Panc1 (cell line): Measurements from ENCODE around the gene MUS81. TPM values are rescaled to one million over a fixed set of nuclear protein-coding genes. Genes with fewer than 3 reads are reported as not detected.

Experiments
- ATAC-seq: fragments of 200-7000 bp; cut with Tn5 transposase; 2 replicates; pipeline ENCODE4 v1.9.1; 2020; ENCODE audit warnings: mild to moderate bottlenecking, moderate library complexity
- BruUV-seq: library from RNA; stranded (reverse); fragments of 400-500 nt; replicated peaks from 2 replicates; lab custom pipeline; 2021; lab: Mats Ljungman, UMichigan
- CTCF ChIA-PET: fragments of 300-600 bp; sonication (Branson Sonifier 250); formaldehyde crosslinking; loops from one replicate; lab custom pipeline; 2022; ENCODE audit warnings: antibody characterized with exemption; lab: Charles Lee
- POLR2A ChIA-PET: fragments of 300-600 bp; sonication (Branson Sonifier 250); formaldehyde crosslinking; loops from one replicate; lab custom pipeline; 2022; ENCODE audit warnings: antibody characterized with exemption; lab: Charles Lee
- DNase-seq: peaks from one replicate; pipeline ENCODE4 v3.0.0-alpha.2; 2010; ENCODE audit warnings: low read depth, low spot score
- H3K27ac ChIP-seq: 2 replicates; pipeline ENCODE4 v1.5.1; 2011; ENCODE audit warnings: mild to moderate bottlenecking, low read length, inconsistent platforms
- H3K27me3 ChIP-seq: fragments of 200-500 bp; sonication (Bioruptor generic); 2 replicates; pipeline ENCODE4 v1.6.0; 2014; ENCODE audit warnings: low read length, inconsistent platforms; ENCODE audit not compliant: control insufficient read depth, insufficient read depth
- H3K36me3 ChIP-seq: fragments of 200-500 bp; sonication (Bioruptor generic); 2 replicates; pipeline ENCODE4 v1.5.1; 2014; ENCODE audit warnings: inconsistent platforms, mild to moderate bottlenecking, low read length, moderate library complexity; ENCODE audit not compliant: control insufficient read depth, insufficient read depth
- H3K4me1 ChIP-seq: 2 replicates; pipeline ENCODE4 v1.5.1; 2011; ENCODE audit warnings: inconsistent platforms, mild to moderate bottlenecking, low read length, moderate library complexity; ENCODE audit not compliant: control insufficient read depth, insufficient read depth
- H3K4me3 ChIP-seq, 2 experiments: 2 replicates each; pipeline ENCODE4 v1.5.1; 2011 to 2012; ENCODE audit warnings: low read depth in 2 of 2, low read length in 2 of 2, mild to moderate bottlenecking in 2 of 2, inconsistent platforms in 1 of 2, moderate library complexity in 1 of 2
- H3K9me3 ChIP-seq: fragments of 200-500 bp; sonication (Bioruptor generic); 2 replicates; pipeline ENCODE4 v1.5.1; 2014; ENCODE audit warnings: low read depth, mild to moderate bottlenecking, inconsistent platforms, low read length, moderate library complexity; ENCODE audit not compliant: control insufficient read depth, insufficient read depth
- POLR2AphosphoS5 ChIP-seq: IDR thresholded peaks from 2 replicates; pipeline ENCODE4 v1.6.1; 2012; ENCODE audit warnings: mild to moderate bottlenecking, low read depth, low read length, moderate library complexity
- SIN3A ChIP-seq: IDR thresholded peaks from 2 replicates; pipeline ENCODE4 v1.6.1; 2012; ENCODE audit warnings: low read depth, mild to moderate bottlenecking, low read length, moderate library complexity, borderline replicate concordance; ENCODE audit not compliant: insufficient read depth
- TCF7L2 ChIP-seq: IDR thresholded peaks from 2 replicates; pipeline ENCODE4 v1.6.1; 2011; ENCODE audit warnings: mild to moderate bottlenecking, low read depth, low read length, inconsistent platforms
- in situ Hi-C: cut with HindIII; loops from 2 replicates; pipeline ENCODE4 v1.10.0; 2016; ENCODE audit warnings: low sequenced_read_pairs, low pct_unique_long_range_greater_than_20kb
- intact Hi-C: fragments of 100-400 bp; cut with micrococcal nuclease; formaldehyde crosslinking; loops from one replicate; pipeline ENCODE4 v1.10.0; 2022; ENCODE audit not compliant: unreplicated experiment
- total RNA-seq: library from RNA; stranded (reverse); gene quantifications from one replicate; pipeline ENCODE4 v1.2.1, GENCODE V29; 2021; ENCODE audit not compliant: unreplicated experiment
- TF ChIP-seq, protein P1 (sequence below), 2 experiments: IDR thresholded peaks; 2 replicates each; pipeline ENCODE4 v1.6.1; 2011 to 2012; ENCODE audit warnings: low read depth in 2 of 2, control low read depth in 1 of 2, low read length in 1 of 2, mild to moderate bottlenecking in 1 of 2, moderate library complexity in 1 of 2; ENCODE audit not compliant: insufficient read depth in 1 of 2
- TF ChIP-seq, protein P2 (sequence below): fragments of 450-650 bp; IDR thresholded peaks from 2 replicates; pipeline ENCODE4 v1.5.1; 2017; ENCODE audit warnings: mild to moderate bottlenecking

MUS81 gene
- total RNA-seq, 1 experiment from 2014 or later = 140 TPM

DNA sequence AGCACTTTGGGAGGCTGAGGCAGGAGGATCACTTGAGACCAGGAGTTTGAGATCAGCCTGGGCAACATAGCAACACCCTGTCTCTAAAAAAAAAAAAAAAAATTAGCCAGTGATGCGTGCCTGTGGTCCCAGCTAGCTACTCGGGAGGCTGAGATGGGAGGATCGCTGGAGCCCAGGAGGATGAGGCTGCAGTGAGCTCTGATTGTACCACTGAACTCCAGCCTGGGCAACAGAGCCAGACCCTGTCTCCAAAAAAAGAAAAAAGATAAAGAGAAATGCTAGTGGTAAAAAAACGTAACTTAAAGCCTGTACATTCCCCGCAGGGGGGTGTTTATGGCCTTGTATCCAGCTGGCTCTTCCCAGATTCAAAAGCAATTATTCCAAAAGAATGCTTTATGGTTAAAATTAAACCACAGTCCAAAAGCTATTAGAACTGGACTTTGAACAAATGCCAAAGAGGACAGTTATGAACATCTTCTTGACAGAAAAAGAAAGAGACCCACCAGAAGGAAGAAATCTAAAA is 42.9 kb upstream of the MUS81 start:
- ChIA-PET CTCF (interaction anchor here (0.6 to 2.3 kb wide), 7 partner anchors 13 to 110 kb away, joined by 3 to 24 read pairs (median 6); partner anchors contain the start of genes AP5B1 and KAT5), POLR2A (interaction anchor here (0.6 to 0.7 kb wide), 2 partner anchors 48 to 108 kb away, joined by 3 to 14 read pairs; no protein-coding TSS in a partner anchor)
- no peaks in the 10 kb centered on the region for H3K27me3 ChIP-seq
- no peaks in the 10 kb centered on the region for H3K36me3 ChIP-seq
- in situ Hi-C loops (no loop called here), intact Hi-C loops (loop anchor here (5.0 kb wide), 2 partner anchors 35 to 105 kb away; partner anchors contain the start of genes AP5B1 and KAT5)
- H3K27ac ChIP-seq = peak overlapping the region; percentile 80
- 0 out of 2 replicates have a peak, but pooled peaks cover 3% of the 10 kb centered on the region for H3K4me1 ChIP-seq
- BruUV-seq = no TSS peak
- peak overlapping the region; percentile 64 to 77 for H3K4me3 ChIP-seq
- DNase-seq = no peak
- no peaks in the 10 kb centered on the region for H3K9me3 ChIP-seq
- no peak for ATAC-seq
- TF ChIP-seq, protein P1, sequence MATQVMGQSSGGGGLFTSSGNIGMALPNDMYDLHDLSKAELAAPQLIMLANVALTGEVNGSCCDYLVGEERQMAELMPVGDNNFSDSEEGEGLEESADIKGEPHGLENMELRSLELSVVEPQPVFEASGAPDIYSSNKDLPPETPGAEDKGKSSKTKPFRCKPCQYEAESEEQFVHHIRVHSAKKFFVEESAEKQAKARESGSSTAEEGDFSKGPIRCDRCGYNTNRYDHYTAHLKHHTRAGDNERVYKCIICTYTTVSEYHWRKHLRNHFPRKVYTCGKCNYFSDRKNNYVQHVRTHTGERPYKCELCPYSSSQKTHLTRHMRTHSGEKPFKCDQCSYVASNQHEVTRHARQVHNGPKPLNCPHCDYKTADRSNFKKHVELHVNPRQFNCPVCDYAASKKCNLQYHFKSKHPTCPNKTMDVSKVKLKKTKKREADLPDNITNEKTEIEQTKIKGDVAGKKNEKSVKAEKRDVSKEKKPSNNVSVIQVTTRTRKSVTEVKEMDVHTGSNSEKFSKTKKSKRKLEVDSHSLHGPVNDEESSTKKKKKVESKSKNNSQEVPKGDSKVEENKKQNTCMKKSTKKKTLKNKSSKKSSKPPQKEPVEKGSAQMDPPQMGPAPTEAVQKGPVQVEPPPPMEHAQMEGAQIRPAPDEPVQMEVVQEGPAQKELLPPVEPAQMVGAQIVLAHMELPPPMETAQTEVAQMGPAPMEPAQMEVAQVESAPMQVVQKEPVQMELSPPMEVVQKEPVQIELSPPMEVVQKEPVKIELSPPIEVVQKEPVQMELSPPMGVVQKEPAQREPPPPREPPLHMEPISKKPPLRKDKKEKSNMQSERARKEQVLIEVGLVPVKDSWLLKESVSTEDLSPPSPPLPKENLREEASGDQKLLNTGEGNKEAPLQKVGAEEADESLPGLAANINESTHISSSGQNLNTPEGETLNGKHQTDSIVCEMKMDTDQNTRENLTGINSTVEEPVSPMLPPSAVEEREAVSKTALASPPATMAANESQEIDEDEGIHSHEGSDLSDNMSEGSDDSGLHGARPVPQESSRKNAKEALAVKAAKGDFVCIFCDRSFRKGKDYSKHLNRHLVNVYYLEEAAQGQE (IDR thresholded peaks at IDR 0.05; ENCODE audit: insufficient read depth in 1 of 2, low read depth in 2 of 2, low read length in 1 of 2) = no peak
- no peak for TF ChIP-seq SIN3A
- TF ChIP-seq TCF7L2 = no peak
- TF ChIP-seq POLR2AphosphoS5 = no peak
- TF ChIP-seq, protein P2, sequence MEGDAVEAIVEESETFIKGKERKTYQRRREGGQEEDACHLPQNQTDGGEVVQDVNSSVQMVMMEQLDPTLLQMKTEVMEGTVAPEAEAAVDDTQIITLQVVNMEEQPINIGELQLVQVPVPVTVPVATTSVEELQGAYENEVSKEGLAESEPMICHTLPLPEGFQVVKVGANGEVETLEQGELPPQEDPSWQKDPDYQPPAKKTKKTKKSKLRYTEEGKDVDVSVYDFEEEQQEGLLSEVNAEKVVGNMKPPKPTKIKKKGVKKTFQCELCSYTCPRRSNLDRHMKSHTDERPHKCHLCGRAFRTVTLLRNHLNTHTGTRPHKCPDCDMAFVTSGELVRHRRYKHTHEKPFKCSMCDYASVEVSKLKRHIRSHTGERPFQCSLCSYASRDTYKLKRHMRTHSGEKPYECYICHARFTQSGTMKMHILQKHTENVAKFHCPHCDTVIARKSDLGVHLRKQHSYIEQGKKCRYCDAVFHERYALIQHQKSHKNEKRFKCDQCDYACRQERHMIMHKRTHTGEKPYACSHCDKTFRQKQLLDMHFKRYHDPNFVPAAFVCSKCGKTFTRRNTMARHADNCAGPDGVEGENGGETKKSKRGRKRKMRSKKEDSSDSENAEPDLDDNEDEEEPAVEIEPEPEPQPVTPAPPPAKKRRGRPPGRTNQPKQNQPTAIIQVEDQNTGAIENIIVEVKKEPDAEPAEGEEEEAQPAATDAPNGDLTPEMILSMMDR = no peak

DNA sequence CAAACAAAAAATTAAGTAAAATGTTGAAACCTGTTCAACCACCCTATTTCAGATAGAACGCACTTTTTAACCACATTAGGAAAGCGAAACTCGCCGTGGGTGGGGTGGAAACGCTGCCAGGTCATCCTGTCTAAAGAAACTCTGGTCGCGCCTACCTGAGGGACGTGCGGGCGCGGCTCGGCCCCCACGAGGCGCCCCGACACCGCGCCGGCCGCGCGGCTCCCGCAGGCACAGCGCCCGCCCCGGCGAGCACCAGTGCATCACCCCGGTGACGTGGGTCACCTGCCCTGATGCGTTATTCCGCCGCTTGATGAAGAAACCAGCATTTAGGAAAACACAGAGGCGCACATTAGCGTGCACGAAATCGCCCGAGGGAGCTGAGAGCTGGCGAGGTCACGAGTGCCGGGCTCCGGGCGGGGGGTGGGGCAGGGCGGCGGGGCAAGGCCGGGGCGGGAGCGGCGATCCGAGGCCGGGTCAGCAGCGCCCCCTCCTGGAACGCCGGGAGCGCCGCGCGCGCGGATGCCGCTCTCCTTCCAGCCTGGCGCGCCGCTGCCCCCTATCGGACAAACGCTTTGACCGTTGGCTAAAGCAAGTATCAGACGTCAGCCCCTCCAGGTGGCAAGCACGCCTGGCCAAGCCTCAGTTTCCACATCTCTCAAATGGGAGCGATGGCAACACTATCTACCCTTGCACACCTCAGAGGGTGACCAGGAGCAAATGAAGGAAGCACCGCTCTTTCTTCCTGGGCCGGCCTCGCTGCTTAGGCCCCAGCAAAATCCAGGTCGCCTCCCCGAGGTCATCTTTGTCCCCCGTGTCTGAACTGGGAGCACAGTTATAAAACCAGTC is 42.2 kb upstream of the MUS81 start:
- 0 out of 2 replicates have a peak, but pooled peaks cover 3% of the 10 kb centered on the region for H3K4me1 ChIP-seq
- peak; percentile 96 for ATAC-seq
- no peaks in the 10 kb centered on the region for H3K9me3 ChIP-seq
- DNase-seq = peak; percentile 42
- no TSS peak for BruUV-seq
- POLR2A ChIA-PET = no interaction called here
- H3K4me3 ChIP-seq = peak overlapping the region; percentile 64 to 77
- H3K27ac ChIP-seq = peak overlapping the region; percentile 80
- H3K27me3 ChIP-seq = no peaks in the 10 kb centered on the region
- no peaks in the 10 kb centered on the region for H3K36me3 ChIP-seq
- in situ Hi-C loops (no loop called here), intact Hi-C loops (loop anchor here (5.0 kb wide), 2 partner anchors 36 to 106 kb away; partner anchors contain the start of genes AP5B1 and KAT5)
- CTCF ChIA-PET = interaction anchor here (0.6 to 2.3 kb wide), 9 partner anchors 14 to 180 kb away, joined by 3 to 24 read pairs (median 4); partner anchors contain the start of genes AP5B1, KAT5, MUS81 and SIPA1
- TF ChIP-seq, protein P2 = peak; percentile 100
- TF ChIP-seq, protein P1 (IDR thresholded peaks at IDR 0.05; ENCODE audit: insufficient read depth in 1 of 2, low read depth in 2 of 2, low read length in 1 of 2) = no peak
- TF ChIP-seq POLR2AphosphoS5 = no peak
- TF ChIP-seq SIN3A = peak; percentile 90
- TF ChIP-seq TCF7L2 = no peak
